SK-N-SH (cell line): ENCODE measurements around the gene ZNF791. TPM values are rescaled to one million over a fixed set of nuclear protein-coding genes. Genes with fewer than 3 reads are reported as not detected.

Experiments used
- CTCF ChIA-PET: fragments of 300-600, 350-600 bp; formaldehyde crosslinking; extraction: SDS; loops from one replicate; lab custom pipeline; 2021; lab: Yijun Ruan, JAX
- POLR2A ChIA-PET: fragments of 350-600 bp; sonication (Branson Sonifier 250); formaldehyde crosslinking; extraction: SDS; loops from one replicate; lab custom pipeline; 2020; ENCODE audit warnings: antibody characterized with exemption, inconsistent platforms; lab: Yijun Ruan, JAX
- DNase-seq: peaks from one replicate; pipeline ENCODE4 v3.0.0; 2012
- H2AFZ ChIP-seq: fragments of 200-600 bp; sonication (generic); 2 replicates; pipeline ENCODE4 v1.8.1; 2016; ENCODE audit warnings: antibody characterized with exemption, mild to moderate bottlenecking, low read depth
- H3F3A ChIP-seq: fragments of 200-600 bp; sonication (generic); replicated peaks from 2 replicates; pipeline ENCODE3; 2016; ENCODE audit warnings: antibody characterized with exemption, mild to moderate bottlenecking; ENCODE audit not compliant: insufficient read depth
- H3K27ac ChIP-seq, 2 experiments: fragments of 200-500 bp in 1 of 2; fragments of 200-600 bp in 1 of 2; sonication (Bioruptor generic) in 1 of 2; sonication (generic), shearing (Covaris generic) in 1 of 2; 2 replicates each; pipeline versions ENCODE4 v1.5.1 to v1.6.1; 2014 to 2016; ENCODE audit warnings: low read depth in 2 of 2, inconsistent platforms in 1 of 2, low read length in 1 of 2, mild to moderate bottlenecking in 1 of 2, mixed read lengths in 1 of 2
- H3K27me3 ChIP-seq: fragments of 200-600 bp; sonication (generic), shearing (Covaris generic); 2 replicates; pipeline ENCODE4 v1.6.1; 2016; ENCODE audit warnings: mixed run types; ENCODE audit not compliant: insufficient read depth
- H3K36me3 ChIP-seq, 2 experiments: fragments of 200-500 bp in 1 of 2; fragments of 200-600 bp in 1 of 2; sonication (Bioruptor generic) in 1 of 2; sonication (generic) in 1 of 2; replicated peaks in 1 of 2; 2 replicates each; pipeline versions ENCODE3 to v1.5.1; 2014 to 2016; ENCODE audit warnings: low read length in 1 of 2, mild to moderate bottlenecking in 1 of 2; ENCODE audit not compliant: insufficient read depth in 2 of 2, control insufficient read depth in 1 of 2
- H3K4me1 ChIP-seq, 2 experiments: fragments of 200-500 bp in 1 of 2; fragments of 200-600 bp in 1 of 2; sonication (Bioruptor generic) in 1 of 2; sonication (generic), shearing (Covaris generic) in 1 of 2; 2 replicates each; pipeline versions ENCODE4 v1.5.1 to v1.6.1; 2014 to 2016; ENCODE audit warnings: low read depth in 1 of 2, low read length in 1 of 2, mixed run types in 1 of 2; ENCODE audit not compliant: insufficient read depth in 2 of 2, control insufficient read depth in 1 of 2
- H3K4me2 ChIP-seq: fragments of 200-600 bp; sonication (generic), shearing (Covaris generic); 2 replicates; pipeline ENCODE4 v1.6.1; 2017; ENCODE audit warnings: mixed run types
- H3K4me3 ChIP-seq, 2 experiments: fragments of 200-500 bp in 1 of 2; fragments of 200-600 bp in 1 of 2; sonication (Bioruptor generic) in 1 of 2; sonication (generic), shearing (Covaris generic) in 1 of 2; 2 replicates each; pipeline versions ENCODE4 v1.5.1 to v1.8.1; 2014 to 2016; ENCODE audit warnings: low read depth in 2 of 2, inconsistent platforms in 1 of 2, low read length in 1 of 2, mild to moderate bottlenecking in 1 of 2, mixed read lengths in 1 of 2, moderate library complexity in 1 of 2
- H3K79me2 ChIP-seq: fragments of 200-600 bp; sonication (generic); 2 replicates; pipeline ENCODE4 v1.8.1; 2017; ENCODE audit warnings: mild to moderate bottlenecking; ENCODE audit not compliant: insufficient read depth
- H3K9ac ChIP-seq: fragments of 200-600 bp; sonication (generic); 2 replicates; pipeline ENCODE4 v1.6.1; 2017; ENCODE audit warnings: mixed run types
- H3K9me2 ChIP-seq: fragments of 200-600 bp; sonication (generic); 2 replicates; pipeline ENCODE4 v1.6.1; 2017; ENCODE audit warnings: mixed run types
- H3K9me3 ChIP-seq: fragments of 200-600 bp; sonication (generic); 2 replicates; pipeline ENCODE4 v1.6.1; 2017; ENCODE audit warnings: mixed run types, mild to moderate bottlenecking, moderate library complexity
- H4K20me1 ChIP-seq: fragments of 200-600 bp; sonication (generic); 2 replicates; pipeline ENCODE4 v1.6.1; 2017; ENCODE audit warnings: mild to moderate bottlenecking, mixed run types; ENCODE audit not compliant: insufficient read depth
- EP300 ChIP-seq, 2 experiments: IDR thresholded peaks; 2 replicates each; pipeline versions ENCODE4 v1.4.0 to v1.6.1; 2012; ENCODE audit warnings: borderline replicate concordance in 1 of 2, low read depth in 1 of 2, low read length in 1 of 2
- FOSL2 ChIP-seq: IDR thresholded peaks from 2 replicates; pipeline ENCODE4 v1.4.0; 2012; ENCODE audit warnings: low read depth, mild to moderate bottlenecking, moderate library complexity, borderline replicate concordance
- GABPA ChIP-seq: IDR thresholded peaks from 2 replicates; pipeline ENCODE4 v1.4.0; 2012; ENCODE audit warnings: low read depth, mild to moderate bottlenecking
- GATA2 ChIP-seq: sonication (generic); formaldehyde crosslinking; IDR thresholded peaks from 2 replicates; pipeline ENCODE4 v1.5.0; 2020; ENCODE audit warnings: mild to moderate bottlenecking, missing genetic modification reagents
- JUND ChIP-seq: IDR thresholded peaks from 2 replicates; pipeline ENCODE4 v1.4.0; 2012
- MEF2A ChIP-seq: IDR thresholded peaks from 2 replicates; pipeline ENCODE4 v1.4.0; 2012; ENCODE audit warnings: low read depth, borderline replicate concordance
- MXI1 ChIP-seq: IDR thresholded peaks from 2 replicates; pipeline ENCODE4 v1.6.1; 2012; ENCODE audit warnings: mild to moderate bottlenecking, low read depth, low read length, improper control_type of control experiment
- NRF1 ChIP-seq: IDR thresholded peaks from 2 replicates; pipeline ENCODE4 v1.6.1; 2012; ENCODE audit warnings: low read depth, mild to moderate bottlenecking, low read length
- POLR2AphosphoS5 ChIP-seq: IDR thresholded peaks from 2 replicates; pipeline ENCODE4 v1.6.1; 2012; ENCODE audit warnings: low read depth, low read length
- RAD21 ChIP-seq: IDR thresholded peaks from 2 replicates; pipeline ENCODE4 v1.6.1; 2012; ENCODE audit warnings: mild to moderate bottlenecking, low read length
- RCOR1 ChIP-seq: fragments of 150-350 bp; IDR thresholded peaks from 2 replicates; pipeline ENCODE4 v1.6.1; 2017; ENCODE audit warnings: antibody characterized with exemption, low read length
- SMC3 ChIP-seq: IDR thresholded peaks from 2 replicates; pipeline ENCODE4 v1.6.1; 2012; ENCODE audit warnings: low read depth, low read length, improper control_type of control experiment
- TAF1 ChIP-seq: IDR thresholded peaks from 2 replicates; pipeline ENCODE4 v1.6.1; 2012; ENCODE audit warnings: low read depth, mild to moderate bottlenecking, low read length, moderate library complexity, borderline replicate concordance
- TCF12 ChIP-seq: IDR thresholded peaks from 2 replicates; pipeline ENCODE4 v1.4.0; 2012
- TEAD4 ChIP-seq: IDR thresholded peaks from 2 replicates; pipeline ENCODE4 v1.4.0; 2012; ENCODE audit warnings: mild to moderate bottlenecking, borderline replicate concordance; ENCODE audit not compliant: insufficient read depth
- YY1 ChIP-seq: IDR thresholded peaks from 2 replicates; pipeline ENCODE4 v1.4.0; 2012; ENCODE audit warnings: low read depth, mild to moderate bottlenecking
- WGBS: methylation state at CpG from one replicate; pipeline ENCODE4 v1.1.6; 2017; ENCODE audit warnings: low lambda C conversion rate; 5-methylcytosine and 5-hydroxymethylcytosine counted together
- polyA plus RNA-seq, 3 experiments: library from polyadenylated mRNA; depleted of rRNA; stranded (reverse); fragments of >200 nt; gene quantifications; 2 replicates each; pipeline ENCODE4 v1.2.3, GENCODE V29; 2012
- TF ChIP-seq, protein P1 (sequence below): fragments of 150-350 bp; IDR thresholded peaks from 2 replicates; pipeline ENCODE4 v1.6.1; 2016; ENCODE audit warnings: mild to moderate bottlenecking, low read depth, low read length
- TF ChIP-seq, protein P2 (sequence below): IDR thresholded peaks from 2 replicates; pipeline ENCODE4 v1.4.0; 2012; ENCODE audit warnings: low read depth, borderline replicate concordance
- TF ChIP-seq, protein P3 (sequence below): IDR thresholded peaks from 2 replicates; pipeline ENCODE4 v1.4.0; 2012; ENCODE audit warnings: low read depth, borderline replicate concordance

Gene ZNF791
- polyA plus RNA-seq, 1 of the 3 experiments (the other 2 are of a cell fraction), result 8.9 TPM

DNA sequence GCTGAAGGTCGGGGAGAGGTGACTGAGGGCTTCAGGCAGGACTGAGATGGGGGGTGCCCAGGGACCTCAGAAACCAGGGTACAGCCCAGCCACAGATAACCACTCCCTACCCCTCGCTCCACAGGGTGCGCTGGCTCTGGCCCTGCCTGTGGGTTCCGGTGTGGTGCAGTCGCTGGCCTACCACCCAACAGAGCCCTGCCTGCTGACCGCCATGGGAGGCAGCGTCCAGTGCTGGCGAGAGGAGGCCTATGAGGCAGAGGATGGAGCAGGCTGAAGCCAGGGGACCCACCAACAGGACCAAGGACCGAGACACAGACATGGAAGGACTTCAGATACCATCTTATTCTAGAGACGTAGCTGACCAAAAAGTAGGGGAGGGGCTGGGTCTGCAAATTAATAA, 64.7 kb downstream of the ZNF791 start:
- Histone ChIP-seq H3K9me2 (no peaks in the 10 kb centered on the region), H3K4me3 (no peak overlapping the region), H3K27me3 (no peaks in the 10 kb centered on the region), H3K9me3 (no peaks in the 10 kb centered on the region), H3K9ac (no peak overlapping the region), H2AFZ (no peak overlapping the region), H3K4me1 (peaks cover 4 to 9% of the 10 kb centered on the region in 2 experiments; a peak in 2 of 4 replicates), H3K36me3 (peaks cover 46 to 53% of the 10 kb centered on the region in 2 experiments), H3K79me2 (peaks cover 38% of the 10 kb centered on the region), H4K20me1 (peaks cover 12% of the 10 kb centered on the region), H3K27ac (no peak overlapping the region; a peak in 1 of 4 replicates), H3F3A (peaks cover 21% of the 10 kb centered on the region), H3K4me2 (no peak overlapping the region)
- DNase-seq, result no peak
- ChIA-PET POLR2A (no interaction called here), CTCF (interaction anchor here (1.9 kb wide), 1 partner anchor 9 kb away, joined by 9 read pairs; the partner anchor contains the start of genes MAN2B1 and WDR83)
- TF ChIP-seq TAF1 (no peak), MEF2A (no peak), RCOR1 (no peak), POLR2AphosphoS5 (no peak), JUND (no peak), NRF1 (no peak), GABPA (no peak), SMC3 (no peak), TCF12 (no peak), MXI1 (no peak), YY1 (no peak), GATA2 (CRISPR knock-in tag) (no peak), TEAD4 (no peak), EP300 (IDR thresholded peaks at IDR 0.05; ENCODE audit: borderline replicate concordance in 1 of 2, low read depth in 1 of 2, low read length in 1 of 2) (no peak), RAD21 (no peak), FOSL2 (no peak)
- TF ChIP-seq, protein P1, sequence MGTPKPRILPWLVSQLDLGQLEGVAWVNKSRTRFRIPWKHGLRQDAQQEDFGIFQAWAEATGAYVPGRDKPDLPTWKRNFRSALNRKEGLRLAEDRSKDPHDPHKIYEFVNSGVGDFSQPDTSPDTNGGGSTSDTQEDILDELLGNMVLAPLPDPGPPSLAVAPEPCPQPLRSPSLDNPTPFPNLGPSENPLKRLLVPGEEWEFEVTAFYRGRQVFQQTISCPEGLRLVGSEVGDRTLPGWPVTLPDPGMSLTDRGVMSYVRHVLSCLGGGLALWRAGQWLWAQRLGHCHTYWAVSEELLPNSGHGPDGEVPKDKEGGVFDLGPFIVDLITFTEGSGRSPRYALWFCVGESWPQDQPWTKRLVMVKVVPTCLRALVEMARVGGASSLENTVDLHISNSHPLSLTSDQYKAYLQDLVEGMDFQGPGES, result no peak
- TF ChIP-seq, protein P2, sequence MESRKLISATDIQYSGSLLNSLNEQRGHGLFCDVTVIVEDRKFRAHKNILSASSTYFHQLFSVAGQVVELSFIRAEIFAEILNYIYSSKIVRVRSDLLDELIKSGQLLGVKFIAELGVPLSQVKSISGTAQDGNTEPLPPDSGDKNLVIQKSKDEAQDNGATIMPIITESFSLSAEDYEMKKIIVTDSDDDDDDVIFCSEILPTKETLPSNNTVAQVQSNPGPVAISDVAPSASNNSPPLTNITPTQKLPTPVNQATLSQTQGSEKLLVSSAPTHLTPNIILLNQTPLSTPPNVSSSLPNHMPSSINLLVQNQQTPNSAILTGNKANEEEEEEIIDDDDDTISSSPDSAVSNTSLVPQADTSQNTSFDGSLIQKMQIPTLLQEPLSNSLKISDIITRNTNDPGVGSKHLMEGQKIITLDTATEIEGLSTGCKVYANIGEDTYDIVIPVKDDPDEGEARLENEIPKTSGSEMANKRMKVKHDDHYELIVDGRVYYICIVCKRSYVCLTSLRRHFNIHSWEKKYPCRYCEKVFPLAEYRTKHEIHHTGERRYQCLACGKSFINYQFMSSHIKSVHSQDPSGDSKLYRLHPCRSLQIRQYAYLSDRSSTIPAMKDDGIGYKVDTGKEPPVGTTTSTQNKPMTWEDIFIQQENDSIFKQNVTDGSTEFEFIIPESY, result no peak
- TF ChIP-seq, protein P3, sequence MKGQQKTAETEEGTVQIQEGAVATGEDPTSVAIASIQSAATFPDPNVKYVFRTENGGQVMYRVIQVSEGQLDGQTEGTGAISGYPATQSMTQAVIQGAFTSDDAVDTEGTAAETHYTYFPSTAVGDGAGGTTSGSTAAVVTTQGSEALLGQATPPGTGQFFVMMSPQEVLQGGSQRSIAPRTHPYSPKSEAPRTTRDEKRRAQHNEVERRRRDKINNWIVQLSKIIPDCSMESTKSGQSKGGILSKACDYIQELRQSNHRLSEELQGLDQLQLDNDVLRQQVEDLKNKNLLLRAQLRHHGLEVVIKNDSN, result no peak
- 100% methylated on average over 6 of the region's 10 CpGs for WGBS
